ENCODE data around the gene FAM162B. TPM values are rescaled to one million over a fixed set of nuclear protein-coding genes. Genes with fewer than 3 reads are reported as not detected.
"Not testable (repeated sequence)": the region's sequence is repeated elsewhere in the genome, so short reads cannot be mapped to it uniquely, and the experiment has no call there.

The FAM162B gene
- total RNA-seq, 2 donors from 2014 or later = 2.3 TPM; not detected in 1

DNA sequence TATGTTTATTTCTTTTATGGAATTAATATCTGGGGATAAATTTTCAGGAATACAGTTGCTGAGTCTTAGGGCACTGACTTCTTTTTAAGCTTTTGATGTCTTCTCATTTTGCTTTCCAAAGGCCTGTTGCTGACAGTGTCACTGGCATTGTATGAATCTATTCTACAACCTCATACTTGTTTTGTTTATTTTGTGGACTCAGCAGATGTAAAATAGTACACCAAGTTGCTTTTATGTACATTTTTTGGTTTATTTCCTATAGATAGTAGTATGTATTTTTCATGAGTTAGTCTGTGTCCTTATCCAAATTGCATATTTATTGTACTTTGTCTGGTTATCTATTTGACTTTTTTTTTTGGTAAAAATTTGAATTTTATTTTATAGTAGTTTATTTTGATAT is 35.0 kb downstream of the FAM162B start:
- no peak for DNase-seq (ENCODE audit: low spot score)
- peaks cover 9% of the 10 kb centered on the region for H3K36me3 ChIP-seq

DNA sequence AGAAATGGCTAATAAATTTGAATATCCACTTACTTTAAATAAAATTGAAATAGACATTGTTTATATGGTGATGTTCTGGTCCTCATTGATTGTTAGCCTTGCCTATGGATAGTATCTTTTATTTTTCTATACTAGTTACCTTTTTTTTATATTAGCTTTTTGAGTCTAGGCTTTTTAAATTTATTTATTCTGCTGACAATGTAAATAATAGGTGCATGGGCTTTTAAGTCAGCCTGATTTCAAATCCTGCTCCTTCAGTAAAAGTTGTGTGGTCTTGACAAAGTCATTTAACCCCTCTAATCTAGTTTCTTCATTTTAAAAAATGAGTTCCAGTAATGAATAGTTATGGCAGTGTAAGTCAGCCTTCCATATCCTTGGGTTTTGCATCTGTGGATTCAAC is 38.6 kb downstream of the FAM162B start:
- no peak for DNase-seq (ENCODE audit: low spot score)
- no peak overlapping the region for H3K4me3 ChIP-seq
- H3K36me3 ChIP-seq = peaks cover 19% of the 10 kb centered on the region
- H3K9me3 ChIP-seq = no peaks in the 10 kb centered on the region
- no peaks in the 10 kb centered on the region for H3K4me1 ChIP-seq (ENCODE audit: control insufficient read depth in 1 of 2, low read depth in 2 of 2)
- TF ChIP-seq, protein P1, sequence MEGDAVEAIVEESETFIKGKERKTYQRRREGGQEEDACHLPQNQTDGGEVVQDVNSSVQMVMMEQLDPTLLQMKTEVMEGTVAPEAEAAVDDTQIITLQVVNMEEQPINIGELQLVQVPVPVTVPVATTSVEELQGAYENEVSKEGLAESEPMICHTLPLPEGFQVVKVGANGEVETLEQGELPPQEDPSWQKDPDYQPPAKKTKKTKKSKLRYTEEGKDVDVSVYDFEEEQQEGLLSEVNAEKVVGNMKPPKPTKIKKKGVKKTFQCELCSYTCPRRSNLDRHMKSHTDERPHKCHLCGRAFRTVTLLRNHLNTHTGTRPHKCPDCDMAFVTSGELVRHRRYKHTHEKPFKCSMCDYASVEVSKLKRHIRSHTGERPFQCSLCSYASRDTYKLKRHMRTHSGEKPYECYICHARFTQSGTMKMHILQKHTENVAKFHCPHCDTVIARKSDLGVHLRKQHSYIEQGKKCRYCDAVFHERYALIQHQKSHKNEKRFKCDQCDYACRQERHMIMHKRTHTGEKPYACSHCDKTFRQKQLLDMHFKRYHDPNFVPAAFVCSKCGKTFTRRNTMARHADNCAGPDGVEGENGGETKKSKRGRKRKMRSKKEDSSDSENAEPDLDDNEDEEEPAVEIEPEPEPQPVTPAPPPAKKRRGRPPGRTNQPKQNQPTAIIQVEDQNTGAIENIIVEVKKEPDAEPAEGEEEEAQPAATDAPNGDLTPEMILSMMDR (IDR thresholded peaks at IDR 0.05) = no peak
- no peaks in the 10 kb centered on the region for H3K27me3 ChIP-seq (replicated peaks; ENCODE audit: insufficient read depth)
- no peak overlapping the region for H3K27ac ChIP-seq
- no peak for ATAC-seq (ENCODE audit: insufficient number of reproducible peaks, low FRiP score, low read depth)

More for the DNA sequence above, 35.0 kb downstream of the FAM162B start:
- TF ChIP-seq, protein P1 (IDR thresholded peaks at IDR 0.05) = no peak
- Histone ChIP-seq H3K4me1 (ENCODE audit: control insufficient read depth in 1 of 2, low read depth in 2 of 2) (no peaks in the 10 kb centered on the region), H3K27me3 (replicated peaks; ENCODE audit: insufficient read depth) (no peaks in the 10 kb centered on the region), H3K9me3 (no peaks in the 10 kb centered on the region), H3K27ac (no peak overlapping the region), H3K4me3 (no peak overlapping the region)
- no peak for ATAC-seq (ENCODE audit: insufficient number of reproducible peaks, low FRiP score, low read depth)

DNA sequence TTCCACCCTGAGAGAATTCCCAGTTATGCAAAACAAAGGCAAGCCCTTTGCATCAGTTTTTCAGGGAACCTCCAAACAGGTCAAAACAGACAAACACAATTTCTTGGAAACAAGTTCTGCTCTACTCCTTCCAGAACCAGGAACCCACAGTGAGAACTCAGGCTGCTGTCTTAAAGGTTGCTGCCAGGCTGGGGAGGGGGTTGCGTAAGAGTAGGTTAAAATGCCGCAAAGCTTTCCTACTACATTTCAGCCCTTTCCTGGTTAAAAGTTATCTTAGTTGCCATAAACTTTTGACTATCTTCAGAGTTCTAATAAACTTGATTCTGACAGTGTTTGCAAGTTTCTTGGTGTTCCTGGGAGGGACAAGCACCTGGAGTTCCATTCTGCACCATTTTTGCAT is 50.8 kb downstream of the FAM162B start:
- peaks cover 18% of the 10 kb centered on the region for H3K36me3 ChIP-seq
- ATAC-seq (ENCODE audit: insufficient number of reproducible peaks, low FRiP score, low read depth) = no peak

DNA sequence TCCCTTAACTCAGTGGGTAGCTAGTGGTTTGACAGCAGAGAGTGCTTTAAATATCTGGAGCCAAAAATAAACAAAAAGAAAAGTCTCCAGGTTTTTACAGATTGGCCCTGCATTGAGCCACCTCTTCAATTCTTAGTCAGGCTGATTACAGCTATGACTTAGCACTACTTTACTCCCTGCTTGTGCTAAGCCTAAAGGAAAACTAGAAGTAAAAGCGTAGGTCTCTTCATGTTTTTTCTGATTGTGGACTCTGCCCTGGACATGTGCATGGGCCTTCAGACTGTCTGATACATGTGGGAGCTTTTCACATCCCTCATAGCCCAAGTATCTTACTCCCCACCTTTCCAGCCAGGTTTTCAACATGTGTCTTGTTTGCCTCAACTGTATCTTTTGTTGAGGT is 51.2 kb downstream of the FAM162B start:
- H3K4me1 ChIP-seq (ENCODE audit: control insufficient read depth in 1 of 2, low read depth in 2 of 2) = no peaks in the 10 kb centered on the region
- H3K27me3 ChIP-seq (replicated peaks; ENCODE audit: insufficient read depth) = no peaks in the 10 kb centered on the region
- H3K27ac ChIP-seq = no peak overlapping the region
- TF ChIP-seq, protein P1 (IDR thresholded peaks at IDR 0.05) = no peak
- ATAC-seq (ENCODE audit: insufficient number of reproducible peaks, low FRiP score, low read depth) (no peak), DNase-seq (ENCODE audit: low spot score) (no peak)
- H3K4me3 ChIP-seq = no peak overlapping the region
- no peaks in the 10 kb centered on the region for H3K9me3 ChIP-seq
- H3K36me3 ChIP-seq = peaks cover 18% of the 10 kb centered on the region

More for the DNA sequence above, 50.8 kb downstream of the FAM162B start:
- no peaks in the 10 kb centered on the region for H3K9me3 ChIP-seq
- TF ChIP-seq, protein P1 (IDR thresholded peaks at IDR 0.05) = no peak
- DNase-seq (ENCODE audit: low spot score) = no peak
- H3K27ac ChIP-seq = no peak overlapping the region
- H3K27me3 ChIP-seq (replicated peaks; ENCODE audit: insufficient read depth) = no peaks in the 10 kb centered on the region
- no peak overlapping the region for H3K4me3 ChIP-seq
- no peaks in the 10 kb centered on the region for H3K4me1 ChIP-seq (ENCODE audit: control insufficient read depth in 1 of 2, low read depth in 2 of 2)

DNA sequence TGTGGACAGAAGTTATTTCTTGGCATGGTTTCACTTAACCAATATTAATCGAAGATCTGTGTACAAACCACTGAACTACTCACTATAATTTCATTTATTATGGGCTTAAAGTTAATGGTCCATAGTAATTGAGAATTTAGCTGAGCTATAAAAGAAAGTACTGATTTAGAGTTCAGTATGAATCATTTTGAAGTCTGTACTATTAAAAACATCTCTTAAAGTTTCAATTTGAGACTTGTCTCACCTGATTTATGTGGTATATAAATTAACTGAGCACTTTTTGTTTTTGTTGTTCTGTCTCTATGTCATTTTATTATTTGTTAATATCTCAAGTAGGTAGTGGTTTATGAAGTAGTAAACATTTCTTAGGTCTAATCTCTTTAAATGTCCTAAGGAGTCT is 59.6 kb downstream of the FAM162B start:
- no peaks in the 10 kb centered on the region for H3K9me3 ChIP-seq
- DNase-seq (ENCODE audit: low spot score) (no peak), ATAC-seq (ENCODE audit: insufficient number of reproducible peaks, low FRiP score, low read depth) (no peak)
- no peaks in the 10 kb centered on the region for H3K27me3 ChIP-seq (replicated peaks; ENCODE audit: insufficient read depth)
- TF ChIP-seq, protein P1 (IDR thresholded peaks at IDR 0.05) = no peak
- H3K4me3 ChIP-seq = no peak overlapping the region
- H3K36me3 ChIP-seq = peaks cover 3% of the 10 kb centered on the region
- peaks cover 6 to 7% of the 10 kb centered on the region in 2 donors for H3K4me1 ChIP-seq (ENCODE audit: control insufficient read depth in 1 of 2, low read depth in 2 of 2)
- H3K27ac ChIP-seq = no peak overlapping the region

DNA sequence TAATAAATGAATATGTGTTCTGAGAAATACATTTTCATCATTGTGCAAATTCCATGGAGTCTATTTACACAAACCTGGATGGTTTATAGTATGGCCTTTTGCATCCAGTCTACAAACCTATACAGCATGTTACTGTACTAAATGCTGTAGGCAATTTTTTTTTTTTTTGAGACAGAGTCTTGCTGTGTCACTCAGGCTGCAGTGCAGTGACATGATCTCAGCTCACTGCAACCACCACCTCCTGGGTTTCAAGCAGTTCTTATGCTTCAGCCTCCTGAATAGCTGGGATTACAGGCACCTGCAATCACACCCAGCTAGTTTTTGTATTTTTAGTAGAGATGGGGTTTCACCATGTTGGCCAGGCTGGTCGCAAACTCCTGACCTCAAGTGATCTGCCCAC is 61.6 kb downstream of the FAM162B start:
- not testable (repeated sequence) for H3K4me3 ChIP-seq; H3K27me3 ChIP-seq (replicated peaks; ENCODE audit: insufficient read depth); H3K36me3 ChIP-seq; H3K27ac ChIP-seq; DNase-seq (ENCODE audit: low spot score); ATAC-seq (ENCODE audit: insufficient number of reproducible peaks, low FRiP score, low read depth); H3K9me3 ChIP-seq; H3K4me1 ChIP-seq (ENCODE audit: control insufficient read depth in 1 of 2, low read depth in 2 of 2)
